GM23338 (cell line): ENCODE results near the gene SV2C. TPM values are rescaled to one million over a fixed set of nuclear protein-coding genes. Genes with fewer than 3 reads are reported as not detected.

ENCODE experiments used
- ATAC-seq: fragments of 200-7000 bp; cut with Tn5 transposase; 3 replicates; pipeline ENCODE4 v1.9.1; 2020
- DNase-seq: peaks from one replicate; pipeline ENCODE4 v3.0.0-alpha.2; 2015; ENCODE audit warnings: low spot score
- H2AFZ ChIP-seq: fragments of 200-600 bp; sonication (generic); 2 replicates; pipeline ENCODE4 v1.8.0; 2016; ENCODE audit warnings: antibody characterized with exemption, mild to moderate bottlenecking, moderate library complexity
- H3F3A ChIP-seq: fragments of 200-600 bp; sonication (generic); replicated peaks from 2 replicates; pipeline ENCODE4 v1.8.0; 2017; ENCODE audit warnings: antibody characterized with exemption, mixed run types, low read depth
- H3K27ac ChIP-seq: fragments of 200-600 bp; sonication (generic); 2 replicates; pipeline ENCODE4 v1.6.1; 2016; ENCODE audit warnings: low read depth
- H3K27me3 ChIP-seq: fragments of 200-600 bp; sonication (generic); 2 replicates; pipeline ENCODE4 v1.8.0; 2016; ENCODE audit warnings: mild to moderate bottlenecking, mixed run types, moderate library complexity; ENCODE audit not compliant: insufficient read depth
- H3K36me3 ChIP-seq: fragments of 200-600 bp; sonication (generic); 2 replicates; pipeline ENCODE4 v1.8.0; 2016; ENCODE audit warnings: mild to moderate bottlenecking; ENCODE audit not compliant: insufficient read depth
- H3K4me1 ChIP-seq: fragments of 200-600 bp; sonication (generic); 2 replicates; pipeline ENCODE4 v1.8.0; 2016; ENCODE audit warnings: mild to moderate bottlenecking, moderate library complexity; ENCODE audit not compliant: insufficient read depth
- H3K4me2 ChIP-seq: fragments of 200-600 bp; sonication (generic); 2 replicates; pipeline ENCODE4 v1.7.1; 2017; ENCODE audit warnings: mixed run types
- H3K4me3 ChIP-seq: fragments of 200-600 bp; sonication (generic); 2 replicates; pipeline ENCODE4 v1.6.1; 2016; ENCODE audit warnings: mixed run types
- H3K79me2 ChIP-seq: fragments of 200-600 bp; sonication (generic); replicated peaks from 2 replicates; pipeline ENCODE4 v1.8.0; 2017; ENCODE audit warnings: mild to moderate bottlenecking; ENCODE audit not compliant: insufficient read depth
- H3K9me2 ChIP-seq: fragments of 200-600 bp; sonication (generic); 2 replicates; pipeline ENCODE4 v1.8.0; 2017; ENCODE audit not compliant: insufficient read depth
- H4K20me1 ChIP-seq: fragments of 200-600 bp; sonication (generic); replicated peaks from 2 replicates; pipeline ENCODE4 v1.8.0; 2017; ENCODE audit warnings: mild to moderate bottlenecking; ENCODE audit not compliant: insufficient read depth
- H3K27ac Mint-ChIP-seq: 2 replicates; pipeline ENCODE4 v1.8.0; 2020; ENCODE audit warnings: inconsistent platforms, mild to moderate bottlenecking, moderate library complexity, mixed read lengths
- H3K27me3 Mint-ChIP-seq: 3 replicates; pipeline ENCODE4 v1.8.0; 2022; ENCODE audit warnings: low read depth, mild to moderate bottlenecking, moderate library complexity, mixed read lengths, inconsistent platforms; ENCODE audit not compliant: insufficient read depth, poor library complexity
- H3K36me3 Mint-ChIP-seq: 3 replicates; pipeline ENCODE4 v1.8.0; 2021; ENCODE audit warnings: low read depth, mild to moderate bottlenecking, inconsistent platforms, moderate library complexity, mixed read lengths
- H3K4me1 Mint-ChIP-seq: 3 replicates; pipeline ENCODE4 v1.8.0; 2020; ENCODE audit warnings: mild to moderate bottlenecking, inconsistent platforms, mixed read lengths
- H3K4me3 Mint-ChIP-seq: 3 replicates; pipeline ENCODE4 v1.8.0; 2021; ENCODE audit warnings: moderate library complexity, mild to moderate bottlenecking, inconsistent platforms, mixed read lengths
- H3K9me3 Mint-ChIP-seq: 3 replicates; pipeline ENCODE4 v1.8.0; 2020; ENCODE audit warnings: moderate library complexity, mild to moderate bottlenecking, inconsistent platforms, mixed read lengths
- CREB1 ChIP-seq: fragments of 250-450 bp; sonication (Bioruptor Pico); IDR thresholded peaks from 2 replicates; pipeline ENCODE4 v1.5.0; 2020; ENCODE audit warnings: low read depth, mild to moderate bottlenecking, moderate library complexity
- ETS1 ChIP-seq: IDR thresholded peaks from 2 replicates; pipeline ENCODE4 v1.6.1; 2016; ENCODE audit warnings: antibody characterized with exemption
- EZH2 ChIP-seq: fragments of 200-600 bp; sonication (generic); IDR thresholded peaks from one replicate; pipeline ENCODE4 v1.8.0; 2017; ENCODE audit warnings: antibody characterized with exemption, mild to moderate bottlenecking, low read depth; ENCODE audit not compliant: unreplicated experiment
- JUNB ChIP-seq: IDR thresholded peaks from one replicate; pipeline ENCODE4 v1.6.1; 2016; ENCODE audit warnings: antibody characterized with exemption; ENCODE audit not compliant: unreplicated experiment
- NANOG ChIP-seq: IDR thresholded peaks from 2 replicates; pipeline ENCODE4 v1.6.1; 2016; ENCODE audit warnings: antibody characterized with exemption, borderline replicate concordance
- POLR2AphosphoS5 ChIP-seq: IDR thresholded peaks from 2 replicates; pipeline ENCODE4 v1.6.1; 2016; ENCODE audit warnings: antibody characterized with exemption, low read depth
- REST ChIP-seq: IDR thresholded peaks from one replicate; pipeline ENCODE4 v1.6.1; 2018; ENCODE audit warnings: antibody characterized with exemption; ENCODE audit not compliant: unreplicated experiment
- STAT1 ChIP-seq: IDR thresholded peaks from one replicate; pipeline ENCODE4 v1.6.1; 2016; ENCODE audit warnings: antibody characterized with exemption; ENCODE audit not compliant: unreplicated experiment
- ZNF114 ChIP-seq: fragments of 250-450 bp; sonication (Bioruptor Pico); IDR thresholded peaks from 2 replicates; pipeline ENCODE4 v1.5.0; 2020; ENCODE audit warnings: mild to moderate bottlenecking, moderate library complexity
- polyA plus RNA-seq: library from polyadenylated mRNA; unstranded; fragments of >200 nt; fragmentation: Nextera tagmentation; extraction: Ambion mirVana; gene quantifications from 2 replicates; pipeline ENCODE4 v1.2.1, GENCODE V29; 2016
- total RNA-seq: library from RNA; depleted of rRNA; stranded (reverse); fragments of >200 nt; shearing (Covaris generic); gene quantifications from 2 replicates; pipeline ENCODE4 v1.2.3, GENCODE V29; 2014
- TF ChIP-seq, protein P1 (sequence below), 2 experiments: fragments of 200-600 bp in 1 of 2; sonication (generic) in 1 of 2; conservative IDR thresholded peaks; 2 replicates each; pipeline versions ENCODE4 v1.5.1 to v1.6.1; 2016 to 2017; ENCODE audit warnings: antibody characterized with exemption in 2 of 2, low read depth in 2 of 2, mild to moderate bottlenecking in 2 of 2, moderate library complexity in 1 of 2

SV2C gene
- total and polyA plus RNA-seq, 2 experiments from 2014 or later = 0.05 to 0.07 TPM

DNA sequence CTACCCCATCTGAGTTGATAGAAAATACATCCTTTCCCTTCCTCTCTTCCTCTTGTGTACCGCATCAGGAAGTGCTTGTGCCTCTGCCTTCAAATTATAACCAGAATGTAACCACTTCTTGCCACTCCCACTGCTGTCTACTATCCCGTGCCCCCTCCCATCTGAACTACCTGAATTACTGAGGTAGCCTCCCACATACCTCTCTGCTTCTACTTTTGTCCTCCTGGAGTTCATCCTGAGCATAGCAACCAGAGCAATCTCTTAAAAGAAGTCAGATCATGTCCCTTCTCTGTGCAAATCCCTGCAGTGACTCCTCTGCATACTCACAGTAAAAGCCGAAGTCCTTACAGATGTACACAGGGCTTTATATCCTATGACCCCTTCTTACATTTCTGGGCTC is 23.0 kb downstream of the SV2C start:
- TF ChIP-seq EZH2 (no peak), REST (no peak), ETS1 (no peak), ZNF114 (CRISPR knock-in tag) (no peak), STAT1 (no peak), NANOG (no peak), JUNB (no peak)
- H3K4me3 ChIP-seq = no peak overlapping the region
- H3F3A ChIP-seq = no peaks in the 10 kb centered on the region
- Mint-ChIP-seq H3K9me3 (no peaks in the 10 kb centered on the region), H3K4me3 (no peak overlapping the region), H3K27me3 (no peaks in the 10 kb centered on the region), H3K27ac (no peak overlapping the region), H3K36me3 (no peaks in the 10 kb centered on the region), H3K4me1 (peaks cover 2% of the 10 kb centered on the region; the same call in 1 of the 3 replicates)
- H3K27me3 ChIP-seq = no peaks in the 10 kb centered on the region
- no peak overlapping the region for H3K4me2 ChIP-seq
- H3K36me3 ChIP-seq = no peaks in the 10 kb centered on the region
- DNase-seq = peak; percentile 35
- no peaks in the 10 kb centered on the region for H3K79me2 ChIP-seq
- peaks cover 2% of the 10 kb centered on the region; the same call in 1 of the 2 replicates for H3K9me2 ChIP-seq
- ATAC-seq = peak; percentile 69
- no peaks in the 10 kb centered on the region; the same call in 1 of the 2 replicates for H4K20me1 ChIP-seq
- no peak overlapping the region for H3K27ac ChIP-seq
- no peaks in the 10 kb centered on the region for H3K4me1 ChIP-seq
- no peak overlapping the region for H2AFZ ChIP-seq

DNA sequence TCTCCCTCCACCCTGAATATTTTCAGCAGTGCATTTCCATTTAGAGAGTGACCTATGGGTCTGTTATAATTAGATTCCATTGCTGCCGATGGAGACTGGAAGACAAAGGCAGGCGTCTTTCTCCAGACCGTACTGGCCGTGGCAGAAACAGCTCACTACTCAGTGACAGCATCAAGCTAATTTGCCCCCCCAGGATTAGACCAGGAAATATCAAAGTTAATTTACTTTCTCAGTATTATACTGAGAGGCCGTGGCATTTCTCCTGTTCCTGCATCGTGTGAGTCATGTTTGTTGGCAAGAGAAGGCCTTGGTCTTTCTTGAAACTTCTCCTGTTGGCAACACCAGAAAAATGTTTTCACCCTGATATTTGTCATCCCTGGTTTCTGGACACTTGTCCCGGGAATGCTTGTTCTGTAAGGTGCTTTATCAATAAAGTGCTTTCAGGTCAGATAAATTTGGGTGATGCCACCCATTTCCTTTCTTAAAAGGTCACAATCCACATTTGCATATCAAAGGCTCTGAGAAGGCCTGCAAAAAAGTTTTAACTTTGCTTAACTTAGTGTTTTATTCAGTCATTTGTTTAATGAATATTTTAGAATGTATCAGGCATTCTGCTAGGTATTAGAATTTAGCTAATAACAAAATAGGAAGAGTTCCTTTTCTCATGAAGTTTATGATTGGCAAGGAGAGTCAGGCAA is 28.4 kb downstream of the SV2C start:
- H3K27ac ChIP-seq = no peak overlapping the region
- no peak for DNase-seq
- peaks cover 8% of the 10 kb centered on the region for H3K4me1 ChIP-seq
- peaks cover 11% of the 10 kb centered on the region for H3K4me1 Mint-ChIP-seq
- no peaks in the 10 kb centered on the region for H3K36me3 ChIP-seq
- TF ChIP-seq, protein P1, sequence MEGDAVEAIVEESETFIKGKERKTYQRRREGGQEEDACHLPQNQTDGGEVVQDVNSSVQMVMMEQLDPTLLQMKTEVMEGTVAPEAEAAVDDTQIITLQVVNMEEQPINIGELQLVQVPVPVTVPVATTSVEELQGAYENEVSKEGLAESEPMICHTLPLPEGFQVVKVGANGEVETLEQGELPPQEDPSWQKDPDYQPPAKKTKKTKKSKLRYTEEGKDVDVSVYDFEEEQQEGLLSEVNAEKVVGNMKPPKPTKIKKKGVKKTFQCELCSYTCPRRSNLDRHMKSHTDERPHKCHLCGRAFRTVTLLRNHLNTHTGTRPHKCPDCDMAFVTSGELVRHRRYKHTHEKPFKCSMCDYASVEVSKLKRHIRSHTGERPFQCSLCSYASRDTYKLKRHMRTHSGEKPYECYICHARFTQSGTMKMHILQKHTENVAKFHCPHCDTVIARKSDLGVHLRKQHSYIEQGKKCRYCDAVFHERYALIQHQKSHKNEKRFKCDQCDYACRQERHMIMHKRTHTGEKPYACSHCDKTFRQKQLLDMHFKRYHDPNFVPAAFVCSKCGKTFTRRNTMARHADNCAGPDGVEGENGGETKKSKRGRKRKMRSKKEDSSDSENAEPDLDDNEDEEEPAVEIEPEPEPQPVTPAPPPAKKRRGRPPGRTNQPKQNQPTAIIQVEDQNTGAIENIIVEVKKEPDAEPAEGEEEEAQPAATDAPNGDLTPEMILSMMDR (conservative IDR thresholded peaks at IDR 0.05; ENCODE audit: low read depth in 2 of 2) = no peak
- TF ChIP-seq REST (no peak), ZNF114 (CRISPR knock-in tag) (no peak), CREB1 (CRISPR knock-in tag) (no peak), NANOG (no peak), POLR2AphosphoS5 (no peak)
- H3K27me3 Mint-ChIP-seq = peaks cover 5% of the 10 kb centered on the region
- H3K36me3 Mint-ChIP-seq = no peaks in the 10 kb centered on the region
- H3F3A ChIP-seq = no peaks in the 10 kb centered on the region
- no peaks in the 10 kb centered on the region for H3K79me2 ChIP-seq
- no peaks in the 10 kb centered on the region for H3K9me3 Mint-ChIP-seq
- H3K27me3 ChIP-seq = no peaks in the 10 kb centered on the region
- H3K27ac Mint-ChIP-seq = no peak overlapping the region
- no peaks in the 10 kb centered on the region for H4K20me1 ChIP-seq
- ATAC-seq = no peak
- no peaks in the 10 kb centered on the region for H3K9me2 ChIP-seq
- H3K4me3 Mint-ChIP-seq = no peak overlapping the region
- no peak overlapping the region for H3K4me2 ChIP-seq
- no peak overlapping the region for H3K4me3 ChIP-seq
- no peak overlapping the region for H2AFZ ChIP-seq
